WTC11 (cell line): Measurements from ENCODE around the gene DDIT4L. TPM values are rescaled to one million over a fixed set of nuclear protein-coding genes. Genes with fewer than 3 reads are reported as not detected.

Experiments
- ATAC-seq: fragments of 200-7000 bp; cut with Tn5 transposase; 2 replicates; pipeline ENCODE4 v1.10.0; 2021; ENCODE audit warnings: mild to moderate bottlenecking, moderate library complexity
- CTCF ChIA-PET: fragments of 300-600 bp; sonication (Branson Sonifier 250); formaldehyde crosslinking; loops from one replicate; lab custom pipeline; 2021; ENCODE audit warnings: antibody characterized with exemption; lab: Charles Lee
- POLR2A ChIA-PET: fragments of 350-600 bp; sonication (Branson Sonifier 250); formaldehyde crosslinking; loops from one replicate; lab custom pipeline; 2021; ENCODE audit warnings: antibody characterized with exemption; lab: Charles Lee
- DNase-seq: peaks from one replicate; pipeline ENCODE4 v3.0.0; 2021; ENCODE audit warnings: low spot score
- H3K27ac Mint-ChIP-seq: 2 replicates; pipeline ENCODE4 v1.8.0; 2021; ENCODE audit warnings: mixed read lengths
- H3K27me3 Mint-ChIP-seq: 2 replicates; pipeline ENCODE4 v1.8.0; 2021; ENCODE audit warnings: low read depth, mild to moderate bottlenecking, moderate library complexity, mixed read lengths
- H3K36me3 Mint-ChIP-seq: 2 replicates; pipeline ENCODE4 v1.8.0; 2021; ENCODE audit warnings: mixed read lengths
- H3K4me1 Mint-ChIP-seq: 2 replicates; pipeline ENCODE4 v1.8.0; 2022; ENCODE audit warnings: mixed read lengths
- H3K4me3 Mint-ChIP-seq: 2 replicates; pipeline ENCODE4 v1.8.0; 2021; ENCODE audit warnings: mild to moderate bottlenecking, moderate library complexity, mixed read lengths
- H3K9me3 Mint-ChIP-seq: 2 replicates; pipeline ENCODE4 v1.8.0; 2021; ENCODE audit warnings: mixed read lengths
- ETV6 ChIP-seq: sonication (generic); formaldehyde crosslinking; IDR thresholded peaks from 2 replicates; pipeline ENCODE4 v1.8.1; 2022; ENCODE audit warnings: mild to moderate bottlenecking, missing genetic modification reagents
- FOXP1 ChIP-seq: sonication (generic); formaldehyde crosslinking; IDR thresholded peaks from 2 replicates; pipeline ENCODE4 v1.8.0; 2022; ENCODE audit warnings: missing genetic modification reagents, mild to moderate bottlenecking, moderate library complexity, borderline replicate concordance
- GTF2I ChIP-seq: fragments of 250-450 bp; sonication (Bioruptor Pico); conservative IDR thresholded peaks from 2 replicates; pipeline ENCODE4 v1.4.0; 2021; ENCODE audit warnings: mild to moderate bottlenecking
- NR1H2 ChIP-seq: sonication (generic); formaldehyde crosslinking; IDR thresholded peaks from 2 replicates; pipeline ENCODE4 v1.9.0; 2021; ENCODE audit warnings: mild to moderate bottlenecking, moderate library complexity, missing genetic modification reagents
- NR3C1 ChIP-seq: sonication (generic); formaldehyde crosslinking; conservative IDR thresholded peaks from 2 replicates; pipeline ENCODE4 v1.8.1; 2023; ENCODE audit warnings: low read depth, mild to moderate bottlenecking, missing genetic modification reagents
- OVOL2 ChIP-seq: fragments of 250-450 bp; sonication (Bioruptor Pico); IDR thresholded peaks from 2 replicates; pipeline ENCODE4 v1.9.0; 2021; ENCODE audit warnings: mild to moderate bottlenecking, borderline replicate concordance
- RELA ChIP-seq: sonication (generic); formaldehyde crosslinking; IDR thresholded peaks from 2 replicates; pipeline ENCODE4 v1.8.1; 2022; ENCODE audit warnings: missing genetic modification reagents, mild to moderate bottlenecking, borderline replicate concordance
- RORB ChIP-seq: fragments of 250-450 bp; sonication (Bioruptor Pico); IDR thresholded peaks from 2 replicates; pipeline ENCODE4 v1.9.0; 2021; ENCODE audit warnings: mild to moderate bottlenecking
- SMAD3 ChIP-seq: sonication (generic); formaldehyde crosslinking; IDR thresholded peaks from 2 replicates; pipeline ENCODE4 v1.8.0; 2022; ENCODE audit warnings: missing genetic modification reagents, mild to moderate bottlenecking, borderline replicate concordance
- SP1 ChIP-seq: sonication (generic); formaldehyde crosslinking; conservative IDR thresholded peaks from 2 replicates; pipeline ENCODE4 v1.8.1; 2022; ENCODE audit warnings: missing genetic modification reagents
- TCF7 ChIP-seq: sonication (generic); formaldehyde crosslinking; IDR thresholded peaks from 2 replicates; pipeline ENCODE4 v1.8.0; 2022; ENCODE audit warnings: mild to moderate bottlenecking, low read depth, missing genetic modification reagents, moderate library complexity
- TP53 ChIP-seq: sonication (generic); formaldehyde crosslinking; IDR thresholded peaks from 2 replicates; pipeline ENCODE4 v1.8.1; 2023; ENCODE audit warnings: mild to moderate bottlenecking, missing genetic modification reagents
- ZNF317 ChIP-seq: sonication (generic); formaldehyde crosslinking; IDR thresholded peaks from 2 replicates; pipeline ENCODE4 v1.8.1; 2023; ENCODE audit warnings: low read depth, mild to moderate bottlenecking, moderate library complexity, missing genetic modification reagents, borderline replicate concordance
- ZNF423 ChIP-seq: fragments of 250-450 bp; sonication (Bioruptor Pico); IDR thresholded peaks from 2 replicates; pipeline ENCODE4 v2.1.2; 2022; ENCODE audit warnings: mild to moderate bottlenecking, moderate library complexity
- total RNA-seq: library from RNA; stranded (reverse); gene quantifications from 3 replicates; pipeline ENCODE4 v1.2.3, GENCODE V29; 2021
- TF ChIP-seq, protein P1 (sequence below): sonication (generic); formaldehyde crosslinking; IDR thresholded peaks from 2 replicates; pipeline ENCODE4 v1.8.1; 2022; ENCODE audit warnings: low read depth, missing genetic modification reagents, borderline replicate concordance
- TF ChIP-seq, protein P2 (sequence below): sonication (generic); formaldehyde crosslinking; IDR thresholded peaks from 2 replicates; pipeline ENCODE4 v1.8.0; 2023; ENCODE audit warnings: missing genetic modification reagents, mild to moderate bottlenecking, borderline replicate concordance
- TF ChIP-seq, protein P3 (sequence below): sonication (generic); formaldehyde crosslinking; IDR thresholded peaks from 2 replicates; pipeline ENCODE4 v1.8.1; 2023; ENCODE audit warnings: mild to moderate bottlenecking, missing genetic modification reagents
- TF ChIP-seq, protein P4 (sequence below): sonication (generic); formaldehyde crosslinking; IDR thresholded peaks from 2 replicates; pipeline ENCODE4 v1.8.1; 2022; ENCODE audit warnings: mild to moderate bottlenecking, moderate library complexity, missing genetic modification reagents
- TF ChIP-seq, protein P5 (sequence below): fragments of 250-450 bp; sonication (Bioruptor Pico); IDR thresholded peaks from 2 replicates; pipeline ENCODE4 v1.9.0; 2021; ENCODE audit warnings: mild to moderate bottlenecking
- TF ChIP-seq, protein P6 (sequence below): sonication (generic); formaldehyde crosslinking; IDR thresholded peaks from 2 replicates; pipeline ENCODE4 v1.8.0; 2023; ENCODE audit warnings: mild to moderate bottlenecking, missing genetic modification reagents

The DDIT4L gene
- total RNA-seq, 1 experiment from 2014 or later: 3.8 TPM

DNA sequence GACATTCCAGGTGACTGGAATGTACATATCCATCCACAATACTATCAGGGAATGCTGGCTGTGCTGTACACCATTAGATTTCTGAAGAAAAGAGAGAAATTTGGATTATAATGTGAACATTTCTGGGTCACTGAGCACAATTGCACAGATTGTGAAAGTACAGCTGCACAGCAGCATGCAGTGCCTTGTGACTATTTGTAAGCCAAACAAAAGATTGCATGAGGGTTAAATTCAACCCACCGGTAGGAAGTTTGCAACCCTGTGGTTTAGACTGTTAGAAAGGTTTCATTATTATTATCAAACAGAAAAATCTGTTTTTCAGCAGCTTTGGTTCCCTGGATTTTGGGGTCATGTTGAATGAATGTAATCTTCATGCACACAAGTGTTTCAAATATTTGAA is 24.5 kb downstream of the DDIT4L start:
- DNase-seq: no peak
- no peaks in the 10 kb centered on the region for H3K27me3 Mint-ChIP-seq
- POLR2A ChIA-PET: no interaction called here
- peaks cover 15% of the 10 kb centered on the region for H3K36me3 Mint-ChIP-seq
- H3K4me3 Mint-ChIP-seq: no peak overlapping the region
- no peak overlapping the region for H3K27ac Mint-ChIP-seq
- peaks cover 20% of the 10 kb centered on the region for H3K9me3 Mint-ChIP-seq
- TF ChIP-seq FOXP1 (CRISPR knock-in tag): no peak
- TF ChIP-seq OVOL2 (CRISPR knock-in tag): no peak
- TF ChIP-seq SP1 (CRISPR knock-in tag): no peak
- TF ChIP-seq, protein P1, sequence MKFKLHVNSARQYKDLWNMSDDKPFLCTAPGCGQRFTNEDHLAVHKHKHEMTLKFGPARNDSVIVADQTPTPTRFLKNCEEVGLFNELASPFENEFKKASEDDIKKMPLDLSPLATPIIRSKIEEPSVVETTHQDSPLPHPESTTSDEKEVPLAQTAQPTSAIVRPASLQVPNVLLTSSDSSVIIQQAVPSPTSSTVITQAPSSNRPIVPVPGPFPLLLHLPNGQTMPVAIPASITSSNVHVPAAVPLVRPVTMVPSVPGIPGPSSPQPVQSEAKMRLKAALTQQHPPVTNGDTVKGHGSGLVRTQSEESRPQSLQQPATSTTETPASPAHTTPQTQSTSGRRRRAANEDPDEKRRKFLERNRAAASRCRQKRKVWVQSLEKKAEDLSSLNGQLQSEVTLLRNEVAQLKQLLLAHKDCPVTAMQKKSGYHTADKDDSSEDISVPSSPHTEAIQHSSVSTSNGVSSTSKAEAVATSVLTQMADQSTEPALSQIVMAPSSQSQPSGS (CRISPR knock-in tag): no peak
- TF ChIP-seq RORB (CRISPR knock-in tag): no peak
- TF ChIP-seq ZNF317 (CRISPR knock-in tag): no peak
- TF ChIP-seq, protein P2, sequence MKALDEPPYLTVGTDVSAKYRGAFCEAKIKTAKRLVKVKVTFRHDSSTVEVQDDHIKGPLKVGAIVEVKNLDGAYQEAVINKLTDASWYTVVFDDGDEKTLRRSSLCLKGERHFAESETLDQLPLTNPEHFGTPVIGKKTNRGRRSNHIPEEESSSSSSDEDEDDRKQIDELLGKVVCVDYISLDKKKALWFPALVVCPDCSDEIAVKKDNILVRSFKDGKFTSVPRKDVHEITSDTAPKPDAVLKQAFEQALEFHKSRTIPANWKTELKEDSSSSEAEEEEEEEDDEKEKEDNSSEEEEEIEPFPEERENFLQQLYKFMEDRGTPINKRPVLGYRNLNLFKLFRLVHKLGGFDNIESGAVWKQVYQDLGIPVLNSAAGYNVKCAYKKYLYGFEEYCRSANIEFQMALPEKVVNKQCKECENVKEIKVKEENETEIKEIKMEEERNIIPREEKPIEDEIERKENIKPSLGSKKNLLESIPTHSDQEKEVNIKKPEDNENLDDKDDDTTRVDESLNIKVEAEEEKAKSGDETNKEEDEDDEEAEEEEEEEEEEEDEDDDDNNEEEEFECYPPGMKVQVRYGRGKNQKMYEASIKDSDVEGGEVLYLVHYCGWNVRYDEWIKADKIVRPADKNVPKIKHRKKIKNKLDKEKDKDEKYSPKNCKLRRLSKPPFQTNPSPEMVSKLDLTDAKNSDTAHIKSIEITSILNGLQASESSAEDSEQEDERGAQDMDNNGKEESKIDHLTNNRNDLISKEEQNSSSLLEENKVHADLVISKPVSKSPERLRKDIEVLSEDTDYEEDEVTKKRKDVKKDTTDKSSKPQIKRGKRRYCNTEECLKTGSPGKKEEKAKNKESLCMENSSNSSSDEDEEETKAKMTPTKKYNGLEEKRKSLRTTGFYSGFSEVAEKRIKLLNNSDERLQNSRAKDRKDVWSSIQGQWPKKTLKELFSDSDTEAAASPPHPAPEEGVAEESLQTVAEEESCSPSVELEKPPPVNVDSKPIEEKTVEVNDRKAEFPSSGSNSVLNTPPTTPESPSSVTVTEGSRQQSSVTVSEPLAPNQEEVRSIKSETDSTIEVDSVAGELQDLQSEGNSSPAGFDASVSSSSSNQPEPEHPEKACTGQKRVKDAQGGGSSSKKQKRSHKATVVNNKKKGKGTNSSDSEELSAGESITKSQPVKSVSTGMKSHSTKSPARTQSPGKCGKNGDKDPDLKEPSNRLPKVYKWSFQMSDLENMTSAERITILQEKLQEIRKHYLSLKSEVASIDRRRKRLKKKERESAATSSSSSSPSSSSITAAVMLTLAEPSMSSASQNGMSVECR (CRISPR knock-in tag): no peak
- TF ChIP-seq, protein P3, sequence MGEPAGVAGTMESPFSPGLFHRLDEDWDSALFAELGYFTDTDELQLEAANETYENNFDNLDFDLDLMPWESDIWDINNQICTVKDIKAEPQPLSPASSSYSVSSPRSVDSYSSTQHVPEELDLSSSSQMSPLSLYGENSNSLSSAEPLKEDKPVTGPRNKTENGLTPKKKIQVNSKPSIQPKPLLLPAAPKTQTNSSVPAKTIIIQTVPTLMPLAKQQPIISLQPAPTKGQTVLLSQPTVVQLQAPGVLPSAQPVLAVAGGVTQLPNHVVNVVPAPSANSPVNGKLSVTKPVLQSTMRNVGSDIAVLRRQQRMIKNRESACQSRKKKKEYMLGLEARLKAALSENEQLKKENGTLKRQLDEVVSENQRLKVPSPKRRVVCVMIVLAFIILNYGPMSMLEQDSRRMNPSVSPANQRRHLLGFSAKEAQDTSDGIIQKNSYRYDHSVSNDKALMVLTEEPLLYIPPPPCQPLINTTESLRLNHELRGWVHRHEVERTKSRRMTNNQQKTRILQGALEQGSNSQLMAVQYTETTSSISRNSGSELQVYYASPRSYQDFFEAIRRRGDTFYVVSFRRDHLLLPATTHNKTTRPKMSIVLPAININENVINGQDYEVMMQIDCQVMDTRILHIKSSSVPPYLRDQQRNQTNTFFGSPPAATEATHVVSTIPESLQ (CRISPR knock-in tag): no peak
- TF ChIP-seq NR3C1: no peak
- TF ChIP-seq, protein P4, sequence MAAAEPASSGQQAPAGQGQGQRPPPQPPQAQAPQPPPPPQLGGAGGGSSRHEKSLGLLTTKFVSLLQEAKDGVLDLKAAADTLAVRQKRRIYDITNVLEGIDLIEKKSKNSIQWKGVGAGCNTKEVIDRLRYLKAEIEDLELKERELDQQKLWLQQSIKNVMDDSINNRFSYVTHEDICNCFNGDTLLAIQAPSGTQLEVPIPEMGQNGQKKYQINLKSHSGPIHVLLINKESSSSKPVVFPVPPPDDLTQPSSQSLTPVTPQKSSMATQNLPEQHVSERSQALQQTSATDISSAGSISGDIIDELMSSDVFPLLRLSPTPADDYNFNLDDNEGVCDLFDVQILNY (CRISPR knock-in tag): no peak
- no peak for TF ChIP-seq NR1H2
- TF ChIP-seq SMAD3: no peak
- no peak for TF ChIP-seq TP53 (CRISPR knock-in tag)
- no peak for TF ChIP-seq ETV6 (CRISPR knock-in tag)
- no peak for TF ChIP-seq RELA (CRISPR knock-in tag)
- TF ChIP-seq, protein P5, sequence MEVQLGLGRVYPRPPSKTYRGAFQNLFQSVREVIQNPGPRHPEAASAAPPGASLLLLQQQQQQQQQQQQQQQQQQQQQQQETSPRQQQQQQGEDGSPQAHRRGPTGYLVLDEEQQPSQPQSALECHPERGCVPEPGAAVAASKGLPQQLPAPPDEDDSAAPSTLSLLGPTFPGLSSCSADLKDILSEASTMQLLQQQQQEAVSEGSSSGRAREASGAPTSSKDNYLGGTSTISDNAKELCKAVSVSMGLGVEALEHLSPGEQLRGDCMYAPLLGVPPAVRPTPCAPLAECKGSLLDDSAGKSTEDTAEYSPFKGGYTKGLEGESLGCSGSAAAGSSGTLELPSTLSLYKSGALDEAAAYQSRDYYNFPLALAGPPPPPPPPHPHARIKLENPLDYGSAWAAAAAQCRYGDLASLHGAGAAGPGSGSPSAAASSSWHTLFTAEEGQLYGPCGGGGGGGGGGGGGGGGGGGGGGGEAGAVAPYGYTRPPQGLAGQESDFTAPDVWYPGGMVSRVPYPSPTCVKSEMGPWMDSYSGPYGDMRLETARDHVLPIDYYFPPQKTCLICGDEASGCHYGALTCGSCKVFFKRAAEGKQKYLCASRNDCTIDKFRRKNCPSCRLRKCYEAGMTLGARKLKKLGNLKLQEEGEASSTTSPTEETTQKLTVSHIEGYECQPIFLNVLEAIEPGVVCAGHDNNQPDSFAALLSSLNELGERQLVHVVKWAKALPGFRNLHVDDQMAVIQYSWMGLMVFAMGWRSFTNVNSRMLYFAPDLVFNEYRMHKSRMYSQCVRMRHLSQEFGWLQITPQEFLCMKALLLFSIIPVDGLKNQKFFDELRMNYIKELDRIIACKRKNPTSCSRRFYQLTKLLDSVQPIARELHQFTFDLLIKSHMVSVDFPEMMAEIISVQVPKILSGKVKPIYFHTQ (CRISPR knock-in tag): no peak
- TF ChIP-seq, protein P6, sequence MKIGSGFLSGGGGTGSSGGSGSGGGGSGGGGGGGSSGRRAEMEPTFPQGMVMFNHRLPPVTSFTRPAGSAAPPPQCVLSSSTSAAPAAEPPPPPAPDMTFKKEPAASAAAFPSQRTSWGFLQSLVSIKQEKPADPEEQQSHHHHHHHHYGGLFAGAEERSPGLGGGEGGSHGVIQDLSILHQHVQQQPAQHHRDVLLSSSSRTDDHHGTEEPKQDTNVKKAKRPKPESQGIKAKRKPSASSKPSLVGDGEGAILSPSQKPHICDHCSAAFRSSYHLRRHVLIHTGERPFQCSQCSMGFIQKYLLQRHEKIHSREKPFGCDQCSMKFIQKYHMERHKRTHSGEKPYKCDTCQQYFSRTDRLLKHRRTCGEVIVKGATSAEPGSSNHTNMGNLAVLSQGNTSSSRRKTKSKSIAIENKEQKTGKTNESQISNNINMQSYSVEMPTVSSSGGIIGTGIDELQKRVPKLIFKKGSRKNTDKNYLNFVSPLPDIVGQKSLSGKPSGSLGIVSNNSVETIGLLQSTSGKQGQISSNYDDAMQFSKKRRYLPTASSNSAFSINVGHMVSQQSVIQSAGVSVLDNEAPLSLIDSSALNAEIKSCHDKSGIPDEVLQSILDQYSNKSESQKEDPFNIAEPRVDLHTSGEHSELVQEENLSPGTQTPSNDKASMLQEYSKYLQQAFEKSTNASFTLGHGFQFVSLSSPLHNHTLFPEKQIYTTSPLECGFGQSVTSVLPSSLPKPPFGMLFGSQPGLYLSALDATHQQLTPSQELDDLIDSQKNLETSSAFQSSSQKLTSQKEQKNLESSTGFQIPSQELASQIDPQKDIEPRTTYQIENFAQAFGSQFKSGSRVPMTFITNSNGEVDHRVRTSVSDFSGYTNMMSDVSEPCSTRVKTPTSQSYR (CRISPR knock-in tag): no peak
- no peak for TF ChIP-seq TCF7
- no peak for TF ChIP-seq ZNF423
- no peak for TF ChIP-seq GTF2I (CRISPR knock-in tag)
- peaks cover 20% of the 10 kb centered on the region for H3K4me1 Mint-ChIP-seq
- CTCF ChIA-PET: no interaction called here
- no peak for ATAC-seq
